Renal cortical epithelial cell (primary cell): Measurements from ENCODE around the gene PVALEF. TPM values are rescaled to one million over a fixed set of nuclear protein-coding genes. Genes with fewer than 3 reads are reported as not detected.

ENCODE experiments used
- DNase-seq: peaks from one replicate; pipeline ENCODE4 v3.0.0-alpha.2; 2011; ENCODE audit warnings: low read depth
- total RNA-seq: library from RNA; depleted of rRNA; stranded (reverse); fragments of >200 nt; gene quantifications from 2 replicates; pipeline ENCODE4 v1.2.3, GENCODE V29; 2014

PVALEF gene
- not detected in 2 replicates for total RNA-seq

GRCh38 chr17:81165246-81166032 is at the start of gene PVALEF:
TSS of gene PVALEF (plus strand) at chr17:81165507. CDS start at chr17:81181227, 15,720 bp downstream.
- no peak for DNase-seq

GRCh38 chr17:81115749-81116464 is 49.4 kb upstream of the PVALEF start:
- DNase-seq = no peak

- DNase-seq = no peak
These were observed 48.6 kb upstream of the PVALEF start for GRCh38 chr17:81116704-81117103.

- no peak for DNase-seq
These were observed 47.6 kb upstream of the PVALEF start for GRCh38 chr17:81117672-81118198.

GRCh38 chr17:81118308-81119221 is 46.7 kb upstream of the PVALEF start:
- no peak for DNase-seq

- DNase-seq = peak; percentile 65
These were observed 45.8 kb upstream of the PVALEF start for GRCh38 chr17:81119223-81120148.

- DNase-seq = no peak
These were observed 45.2 kb upstream of the PVALEF start for GRCh38 chr17:81120149-81120484.

GRCh38 chr17:81120695-81121621 is 44.3 kb upstream of the PVALEF start:
- DNase-seq = no peak

- DNase-seq = no peak
These were observed 43.2 kb upstream of the PVALEF start for GRCh38 chr17:81121841-81122733.

- DNase-seq = no peak
These were observed 42.0 kb upstream of the PVALEF start for GRCh38 chr17:81123052-81124048.

GRCh38 chr17:81124377-81124776 is 40.9 kb upstream of the PVALEF start:
- no peak for DNase-seq

GRCh38 chr17:81125573-81126081 is 39.7 kb upstream of the PVALEF start:
- peak; percentile 11 for DNase-seq

- DNase-seq = no peak
These were observed 38.8 kb upstream of the PVALEF start for GRCh38 chr17:81126281-81127132.

GRCh38 chr17:81127133-81127455 is 38.2 kb upstream of the PVALEF start:
- no peak for DNase-seq

- no peak for DNase-seq
These were observed 37.7 kb upstream of the PVALEF start for GRCh38 chr17:81127526-81128177.

GRCh38 chr17:81128338-81128737 is 37.0 kb upstream of the PVALEF start:
- no peak for DNase-seq
